Lower leg skin (tissue), 4 donors: Measurements from ENCODE around the gene FAM174C. TPM values are rescaled to one million over a fixed set of nuclear protein-coding genes. Genes with fewer than 3 reads are reported as not detected.

Experiments
- DNase-seq, 2 donors: peaks; one replicate each; pipeline ENCODE4 v3.0.0-alpha.2; 2019; ENCODE audit warnings: low spot score in 2 of 2
- H3K4me3 ChIP-seq: fragments of 200-600 bp; sonication (generic); 2 replicates; pipeline ENCODE4 v1.5.1; 2017; ENCODE audit warnings: mild to moderate bottlenecking, low read depth; ENCODE audit not compliant: poor library complexity, severe bottlenecking
- CTCF ChIP-seq, 3 donors: fragments of 450-650 bp; IDR thresholded peaks; one replicate each; pipeline ENCODE4 v1.5.1; 2016; ENCODE audit warnings: antibody characterized with exemption in 3 of 3, mild to moderate bottlenecking in 3 of 3, moderate library complexity in 2 of 3
- POLR2A ChIP-seq, 2 donors: fragments of 450-650 bp; IDR thresholded peaks; one replicate each; pipeline ENCODE4 v1.6.1; 2016 to 2017; ENCODE audit warnings: antibody characterized with exemption in 2 of 2, mild to moderate bottlenecking in 1 of 2, moderate library complexity in 1 of 2
- WGBS, 2 donors: methylation state at CpG; one replicate each; pipeline ENCODE4 v1.1.5; 2018; 5-methylcytosine and 5-hydroxymethylcytosine counted together
- intact Hi-C: fragments of 100-400 bp; cut with DNase I; formaldehyde crosslinking; loops from one replicate; pipeline ENCODE4 v1.15.0; 2023; ENCODE audit warnings: low total_unique reads
- total RNA-seq, 4 donors: library from RNA; depleted of rRNA; stranded (reverse); fragments of >200 nt; gene quantifications; one replicate each; pipeline ENCODE4 v1.1.0, GENCODE V29; 2016

The FAM174C gene
- total RNA-seq, 4 donors from 2014 or later = 66.3 to 74.1 (median 68.8) TPM

- 32 to 48% methylated on average over 14 to 24 of the region's 51 CpGs for WGBS, 2 donors
- intact Hi-C loops = loop anchor here (10.0 kb wide), 1 partner anchor 70 kb away; a partner anchor contains a TSS
- no peak overlapping the region for H3K4me3 ChIP-seq
- no peak for TF ChIP-seq POLR2A (IDR thresholded peaks at IDR 0.05)
- no peak for TF ChIP-seq CTCF (IDR thresholded peaks at IDR 0.05)
- no peak for DNase-seq
Measured at GRCh38 chr19:1284979-1285736, 9.8 kb downstream of the FAM174C start.

GRCh38 chr19:1285737-1286360, 10.5 kb downstream of the FAM174C start, which contains the start of gene EFNA2:
TSS of gene EFNA2 (plus strand) at chr19:1285873. CDS start at chr19:1286169, 296 bp downstream.
- WGBS, 2 donors = 1% methylated on average over 65 of the region's 113 CpGs; no CpG with 5 or more reads in 1 of the 2 donors
- intact Hi-C loops = loop anchor here (10.0 kb wide), 1 partner anchor 69 kb away; a partner anchor contains a TSS
- no peak for DNase-seq
- TF ChIP-seq POLR2A (IDR thresholded peaks at IDR 0.05) (no peak), CTCF (IDR thresholded peaks at IDR 0.05) (no peak)
- H3K4me3 ChIP-seq = no peak within 1 kb of the TSS

GRCh38 chr19:1286487-1287353, 11.4 kb downstream of the FAM174C start:
- DNase-seq = no peak
- H3K4me3 ChIP-seq = no peak overlapping the region
- TF ChIP-seq POLR2A (IDR thresholded peaks at IDR 0.05) = no peak
- TF ChIP-seq CTCF (IDR thresholded peaks at IDR 0.05) = no peak
- WGBS, 2 donors = 32 to 37% methylated on average over 19 to 34 of the region's 38 CpGs
- intact Hi-C loops = loop anchor here (10.0 kb wide), 1 partner anchor 68 kb away; a partner anchor contains a TSS

GRCh38 chr19:1287354-1288225, 12.3 kb downstream of the FAM174C start:
- intact Hi-C loops = loop anchor here (10.0 kb wide), 1 partner anchor 67 kb away; a partner anchor contains a TSS
- WGBS, 2 donors = 22 to 41% methylated on average over 41 to 44 of the region's 55 CpGs
- no peak overlapping the region for H3K4me3 ChIP-seq
- TF ChIP-seq POLR2A (IDR thresholded peaks at IDR 0.05) = no peak
- no peak for DNase-seq

GRCh38 chr19:1288226-1288612, 12.9 kb downstream of the FAM174C start:
- intact Hi-C loops = loop anchor here (10.0 kb wide), 1 partner anchor 67 kb away; a partner anchor contains a TSS
- no peak overlapping the region for H3K4me3 ChIP-seq
- DNase-seq = no peak
- 73 to 77% methylated on average over 16 to 18 of the region's 18 CpGs for WGBS, 2 donors
- TF ChIP-seq POLR2A (IDR thresholded peaks at IDR 0.05) (no peak), CTCF (IDR thresholded peaks at IDR 0.05) (no peak)
